Tibial nerve (tissue), 4 donors: Measurements from ENCODE around the gene GNB1L.

Experiments used
- CTCF ChIP-seq, 5 experiments: fragments of 200-600 bp in 3 of 5; fragments of 450-650 bp in 2 of 5; sonication (generic) in 3 of 5; IDR thresholded peaks; one replicate each; pipeline ENCODE4 v1.5.1; 2016 to 2019; ENCODE audit warnings: antibody characterized with exemption in 5 of 5, mild to moderate bottlenecking in 3 of 5, moderate library complexity in 2 of 5
- EP300 ChIP-seq, 2 donors: sonication (generic); formaldehyde crosslinking; IDR thresholded peaks; one replicate each; pipeline ENCODE4 v1.6.1; 2017; ENCODE audit warnings: antibody characterized with exemption in 2 of 2, mild to moderate bottlenecking in 1 of 2

- TF ChIP-seq CTCF (IDR thresholded peaks at IDR 0.05) (no peak), EP300 (IDR thresholded peaks at IDR 0.05) (peak in 1 of 2 donors; percentile 42)
Measured at GRCh38 chr22:19865141-19865829, 10.6 kb upstream of the GNB1L start.
